ENCODE data around the gene GPR150. TPM values are rescaled to one million over a fixed set of nuclear protein-coding genes. Genes with fewer than 3 reads are reported as not detected.

The GPR150 gene
- total and polyA plus RNA-seq, 2 of the 13 experiments (the other 11 are each of a cell fraction or from before 2014, with no cell fraction given) = 0.03 TPM; not detected in 1

- intact Hi-C loops (cut with micrococcal nuclease; ENCODE audit: unreplicated experiment) = loop anchor here (10.0 kb wide), 3 partner anchors 87 to 953 kb away; partner anchors contain the start of genes ARSK and SKIC3
- no peaks in the 10 kb centered on the region for H3K79me2 ChIP-seq (ENCODE audit: insufficient read depth, low read length)
- DNase-seq (ENCODE audit: low spot score) (peak; percentile 77), ATAC-seq (peak; percentile 36), FAIRE-seq (peak; percentile 36)
- no peaks in the 10 kb centered on the region for H4K20me1 ChIP-seq (ENCODE audit: insufficient read depth, low read length)
- BruUV-seq (replicated peaks) = no TSS peak
- H3K4me2 ChIP-seq (ENCODE audit: low read depth, low read length) = peak overlapping the region; percentile 77
- POLR2A ChIA-PET = interaction anchor here (0.9 to 1.3 kb wide), 2 partner anchors 89 to 182 kb away, joined by 3 read pairs; partner anchors contain the start of gene RHOBTB3
- 11% methylated on average over 3 of the region's 5 CpGs for WGBS (ENCODE audit: low lambda C conversion rate)
- CTCF ChIA-PET (ENCODE audit: low intra/inter-chr PET ratio, low total read pairs) = no interaction called here
- H3K4me3 ChIP-seq (replicated peaks in 1 of 3; ENCODE audit: insufficient read depth in 1 of 3, low read depth in 2 of 3, low read length in 3 of 3) = peak overlapping the region in 1 of 3 experiments; percentile 31; a peak in 2 of 6 replicates
- no peaks in the 10 kb centered on the region for H3K9me3 ChIP-seq (ENCODE audit: low read length)
- H3K9ac ChIP-seq (ENCODE audit: insufficient read depth, low read depth, low read length) = no peak overlapping the region
- TF ChIP-seq ZMYM4 (CRISPR knock-in tag; IDR thresholded peaks at IDR 0.05) (peak; percentile 34; the same call in 1 of the 2 replicates), FOXA3 (CRISPR knock-in tag; IDR thresholded peaks at IDR 0.05) (0 out of 2 replicates have a peak, but pooled peaks have one; percentile 9), HNF4A (CRISPR knock-in tag; IDR thresholded peaks at IDR 0.05) (peak; percentile 24; the same call in 1 of the 2 replicates), CREB1 (IDR thresholded peaks at IDR 0.05) (no peak), CREB1 (CRISPR knock-in tag; IDR thresholded peaks at IDR 0.05) (peak; percentile 35; the same call in 1 of the 2 replicates), FOXP4 (CRISPR knock-in tag; IDR thresholded peaks at IDR 0.05) (0 out of 2 replicates have a peak, but pooled peaks have one; percentile 21), PAF1 (CRISPR knock-in tag; IDR thresholded peaks at IDR 0.05) (no peak), ZNF503 (CRISPR knock-in tag; IDR thresholded peaks at IDR 0.05) (no peak), MAFF (IDR thresholded peaks at IDR 0.05; ENCODE audit: low read depth, low read length) (peak; percentile 28; the same call in 1 of the 2 replicates), ARID5B (CRISPR knock-in tag; IDR thresholded peaks at IDR 0.05) (0 out of 2 replicates have a peak, but pooled peaks have one; percentile 17), ZGPAT (CRISPR knock-in tag; IDR thresholded peaks at IDR 0.05) (no peak), ZNF121 (CRISPR knock-in tag; IDR thresholded peaks at IDR 0.05) (peak; percentile 44; the same call in 1 of the 2 replicates)
- TF ChIP-seq, protein P1, sequence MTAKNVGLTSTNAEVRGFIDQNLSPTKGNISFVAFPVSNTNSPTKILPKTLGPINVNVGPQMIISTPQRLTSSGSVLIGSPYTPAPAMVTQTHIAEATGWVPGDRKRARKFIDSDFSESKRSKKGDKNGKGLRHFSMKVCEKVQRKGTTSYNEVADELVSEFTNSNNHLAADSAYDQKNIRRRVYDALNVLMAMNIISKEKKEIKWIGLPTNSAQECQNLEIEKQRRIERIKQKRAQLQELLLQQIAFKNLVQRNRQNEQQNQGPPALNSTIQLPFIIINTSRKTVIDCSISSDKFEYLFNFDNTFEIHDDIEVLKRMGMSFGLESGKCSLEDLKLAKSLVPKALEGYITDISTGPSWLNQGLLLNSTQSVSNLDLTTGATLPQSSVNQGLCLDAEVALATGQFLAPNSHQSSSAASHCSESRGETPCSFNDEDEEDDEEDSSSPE (CRISPR knock-in tag; IDR thresholded peaks at IDR 0.05) = no peak
- H3K27ac ChIP-seq (ENCODE audit: extremely low read length, insufficient read depth, low read length) = no peak overlapping the region
- no peak overlapping the region for H2AFZ ChIP-seq (ENCODE audit: low read length)
- H3K27me3 ChIP-seq (ENCODE audit: control insufficient read depth in 1 of 2, insufficient read depth in 2 of 2, low read length in 2 of 2) = peaks cover 0 to under 1% of the 10 kb centered on the region in 2 experiments; a peak in 2 of 5 replicates
- H3K36me3 ChIP-seq (replicated peaks in 1 of 2; ENCODE audit: control insufficient read depth in 1 of 2, insufficient read depth in 2 of 2, low read length in 2 of 2) = no peaks in the 10 kb centered on the region
- H3K4me1 ChIP-seq (ENCODE audit: insufficient read depth, low read length) = peaks cover 52% of the 10 kb centered on the region
- in situ Hi-C loops (cut with HindIII; ENCODE audit: extremely low pct_ligation_motif_present, low pct_unique_long_range_greater_than_20kb) = loop anchor here (5.0 to 25.0 kb wide), 2 partner anchors 201 to 696 kb away; no protein-coding TSS in a partner anchor
Observed at GRCh38 chr5:95641741-95642220, 21.9 kb downstream of the GPR150 start.
